CD4-positive, alpha-beta memory T cell (primary cell): ENCODE measurements around the gene GATA3. TPM values are rescaled to one million over a fixed set of nuclear protein-coding genes. Genes with fewer than 3 reads are reported as not detected.

Source experiments
- CTCF ChIA-PET: fragments of 350-600 bp; sonication (Branson Sonifier 250); formaldehyde crosslinking; loops from one replicate; lab custom pipeline; 2021; ENCODE audit warnings: inconsistent platforms; ENCODE audit not compliant: partially characterized antibody; lab: Charles Lee
- POLR2A ChIA-PET: fragments of 350-600 bp; sonication (Branson Sonifier 250); formaldehyde crosslinking; loops from one replicate; lab custom pipeline; 2021; ENCODE audit not compliant: partially characterized antibody; lab: Charles Lee
- DNase-seq, 5 donors: peaks; one replicate each; pipeline versions ENCODE4 v3.0.0 to v3.0.0-alpha.2; 2020 to 2022; ENCODE audit warnings: mixed read lengths in 1 of 5
- H3K27ac ChIP-seq: one replicate; pipeline ENCODE4 v1.7.0; 2013; ENCODE audit warnings: low read depth, low read length
- H3K27me3 ChIP-seq: 2 replicates; pipeline ENCODE4 v1.7.0; 2013; ENCODE audit warnings: mild to moderate bottlenecking, low read length, moderate library complexity; ENCODE audit not compliant: insufficient read depth
- H3K36me3 ChIP-seq: 2 replicates; pipeline ENCODE4 v1.7.0; 2013; ENCODE audit warnings: mild to moderate bottlenecking, low read length, moderate library complexity; ENCODE audit not compliant: insufficient read depth
- H3K4me1 ChIP-seq: 2 replicates; pipeline ENCODE4 v1.7.0; 2013; ENCODE audit warnings: mild to moderate bottlenecking, low read length, moderate library complexity; ENCODE audit not compliant: insufficient read depth
- H3K4me3 ChIP-seq, 2 donors: one replicate each; pipeline ENCODE4 v1.7.0; 2013; ENCODE audit warnings: low read length in 2 of 2, mild to moderate bottlenecking in 1 of 2
- H3K9me3 ChIP-seq, 2 donors: one replicate each; pipeline ENCODE4 v1.7.0; 2013; ENCODE audit warnings: low read length in 2 of 2, control low read depth in 1 of 2; ENCODE audit not compliant: control insufficient read depth in 1 of 2
- H3K27ac Mint-ChIP-seq, 7 donors: one replicate each; pipeline ENCODE4 v1.8.0; 2020 to 2021; ENCODE audit warnings: mixed read lengths in 7 of 7, mild to moderate bottlenecking in 6 of 7, inconsistent platforms in 3 of 7, moderate library complexity in 3 of 7
- H3K27me3 Mint-ChIP-seq, 2 donors: one replicate each; pipeline ENCODE4 v1.8.0; 2020 to 2021; ENCODE audit warnings: mixed read lengths in 2 of 2
- H3K36me3 Mint-ChIP-seq, 2 donors: one replicate each; pipeline ENCODE4 v1.8.0; 2020 to 2021; ENCODE audit warnings: mixed read lengths in 2 of 2, inconsistent platforms in 1 of 2, mild to moderate bottlenecking in 1 of 2
- H3K4me1 Mint-ChIP-seq, 4 donors: one replicate each; pipeline ENCODE4 v1.8.0; 2020 to 2021; ENCODE audit warnings: mixed read lengths in 4 of 4, mild to moderate bottlenecking in 1 of 4
- H3K4me3 Mint-ChIP-seq, 8 donors: one replicate each; pipeline ENCODE4 v1.8.0; 2020 to 2021; ENCODE audit warnings: mixed read lengths in 8 of 8, mild to moderate bottlenecking in 7 of 8, moderate library complexity in 6 of 8, inconsistent platforms in 3 of 8
- H3K9me3 Mint-ChIP-seq, 8 donors: one replicate each; pipeline ENCODE4 v1.8.0; 2020 to 2021; ENCODE audit warnings: mixed read lengths in 8 of 8, mild to moderate bottlenecking in 5 of 8, inconsistent platforms in 3 of 8, moderate library complexity in 1 of 8
- intact Hi-C: fragments of 100-400 bp; cut with micrococcal nuclease; formaldehyde crosslinking; loops from one replicate; pipeline ENCODE4 v1.15.1; 2023
- polyA plus RNA-seq, 2 donors: library from polyadenylated mRNA; unstranded; fragments of 300-500 nt; fragmentation: Illumina TruSeq; gene quantifications; one replicate each; pipeline ENCODE4 v1.2.3, GENCODE V29; 2021
- total RNA-seq, 2 experiments: library from RNA; stranded (reverse); gene quantifications; one replicate each; pipeline ENCODE4 v1.2.3, GENCODE V29; 2021

The GATA3 gene
- total and polyA plus RNA-seq, 4 experiments from 2014 or later, result 61.9 to 79.7 (median 64.3) TPM

DNA sequence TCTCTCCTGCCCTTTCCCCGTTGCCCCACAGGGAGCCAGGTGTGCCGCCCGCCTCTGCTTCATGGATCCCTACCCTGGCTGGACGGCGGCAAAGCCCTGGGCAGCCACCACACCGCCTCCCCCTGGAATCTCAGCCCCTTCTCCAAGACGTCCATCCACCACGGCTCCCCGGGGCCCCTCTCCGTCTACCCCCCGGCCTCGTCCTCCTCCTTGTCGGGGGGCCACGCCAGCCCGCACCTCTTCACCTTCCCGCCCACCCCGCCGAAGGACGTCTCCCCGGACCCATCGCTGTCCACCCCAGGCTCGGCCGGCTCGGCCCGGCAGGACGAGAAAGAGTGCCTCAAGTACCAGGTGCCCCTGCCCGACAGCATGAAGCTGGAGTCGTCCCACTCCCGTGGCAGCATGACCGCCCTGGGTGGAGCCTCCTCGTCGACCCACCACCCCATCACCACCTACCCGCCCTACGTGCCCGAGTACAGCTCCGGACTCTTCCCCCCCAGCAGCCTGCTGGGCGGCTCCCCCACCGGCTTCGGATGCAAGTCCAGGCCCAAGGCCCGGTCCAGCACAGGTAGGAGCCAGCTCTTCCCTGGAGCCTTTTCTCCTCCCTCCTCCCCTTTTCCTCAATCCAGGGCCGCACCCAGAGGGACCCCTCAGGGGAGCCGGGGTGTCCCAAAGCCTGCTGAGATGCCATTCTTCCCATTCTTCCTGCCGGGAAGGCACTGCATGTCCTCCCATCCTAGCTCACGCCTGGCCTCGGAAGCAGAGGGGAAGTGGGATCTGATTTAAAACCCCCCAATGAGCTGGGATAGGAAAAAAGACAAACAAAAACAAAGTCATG lies 4.0 kb downstream of the GATA3 start:
- peaks cover 38 to 85% (median 60%) of the 10 kb centered on the region in 4 donors for H3K4me1 Mint-ChIP-seq
- peaks cover 0 to 5% of the 10 kb centered on the region in 2 donors for H3K27me3 Mint-ChIP-seq
- DNase-seq, result peak in 2 of 5 donors; percentile 9 to 38
- Histone ChIP-seq H3K4me1 (peaks cover 63% of the 10 kb centered on the region), H3K4me3 (peak overlapping the region; percentile 58 to 94), H3K27me3 (no peaks in the 10 kb centered on the region), H3K36me3 (peaks cover 27% of the 10 kb centered on the region), H3K27ac (peak overlapping the region; percentile 83), H3K9me3 (no peaks in the 10 kb centered on the region)
- peaks cover 0 to 10% (median 0%) of the 10 kb centered on the region in 8 donors for H3K9me3 Mint-ChIP-seq
- CTCF ChIA-PET, result interaction anchor here (0.9 to 4.9 kb wide), 10 partner anchors 8 to 414 kb away, joined by 3 to 37 read pairs (median 4); no protein-coding TSS in a partner anchor
- H3K36me3 Mint-ChIP-seq, result peaks cover 55 to 82% of the 10 kb centered on the region in 2 donors
- POLR2A ChIA-PET, result interaction anchor here (1.0 to 8.5 kb wide), 19 partner anchors 9 to 1002 kb away, joined by 3 to 145 read pairs (median 17); no protein-coding TSS in a partner anchor
- intact Hi-C loops, result no loop called here
- H3K27ac Mint-ChIP-seq, result peak overlapping the region; percentile 95 to 99 (median 98)
- peak overlapping the region; percentile 94 to 100 (median 98) for H3K4me3 Mint-ChIP-seq

DNA sequence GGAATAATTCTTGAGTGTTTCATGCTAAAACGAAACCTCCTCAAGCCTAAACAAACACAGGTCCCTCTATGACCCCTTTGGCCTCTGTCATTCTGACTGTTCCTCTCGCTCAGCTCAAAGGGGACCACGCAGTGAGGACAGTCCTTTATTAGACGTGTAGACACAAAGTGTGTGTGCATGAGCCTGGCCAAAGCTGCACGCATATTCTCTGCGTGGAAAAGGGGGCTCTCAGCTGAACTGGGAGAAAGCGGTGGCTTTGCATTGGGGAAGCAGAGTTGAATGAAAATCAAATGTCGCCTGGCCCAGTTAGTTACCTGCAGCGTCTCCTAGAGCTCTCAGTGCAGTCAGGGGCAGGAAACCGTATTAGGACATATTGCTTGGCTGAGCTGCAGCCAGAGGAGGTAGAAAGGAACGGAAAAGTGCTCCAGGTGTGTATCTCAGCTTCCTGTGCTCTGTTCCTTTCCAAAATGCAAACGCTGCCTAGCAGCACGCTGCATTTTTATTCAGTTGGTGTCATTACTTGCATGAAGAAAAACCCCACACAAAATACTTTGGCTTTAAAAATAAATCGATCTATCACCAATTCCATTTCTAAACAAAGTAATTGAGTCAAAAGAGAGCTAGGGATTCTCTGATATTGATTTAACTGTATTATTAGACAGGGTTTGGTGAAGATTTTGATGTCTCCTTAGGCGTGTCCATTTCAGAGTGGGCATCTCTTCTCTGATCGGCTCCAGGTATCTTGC lies 4.9 kb downstream of the GATA3 start:
- peak in 4 of 5 donors; percentile 40 to 59 (median 46) for DNase-seq
- ChIA-PET POLR2A (interaction anchor here (0.8 to 8.5 kb wide), 39 partner anchors 9 to 1038 kb away, joined by 3 to 145 read pairs (median 6); no protein-coding TSS in a partner anchor), CTCF (interaction anchor here (0.6 to 4.9 kb wide), 10 partner anchors 27 to 413 kb away, joined by 3 to 37 read pairs (median 4); no protein-coding TSS in a partner anchor)
- H3K27ac ChIP-seq, result peak overlapping the region; percentile 83
- H3K4me3 ChIP-seq, result peak overlapping the region; percentile 57 to 58
- H3K9me3 ChIP-seq, result no peaks in the 10 kb centered on the region
- Mint-ChIP-seq H3K27ac (peak overlapping the region; percentile 93 to 99 (median 97)), H3K36me3 (peaks cover 64 to 86% of the 10 kb centered on the region in 2 donors), H3K4me3 (peak overlapping the region; percentile 94 to 100 (median 98)), H3K9me3 (peaks cover 0 to 10% (median 0%) of the 10 kb centered on the region in 8 donors), H3K4me1 (peaks cover 42 to 85% (median 65%) of the 10 kb centered on the region in 4 donors), H3K27me3 (peaks cover 0 to 2% of the 10 kb centered on the region in 2 donors)
- H3K4me1 ChIP-seq, result peaks cover 70% of the 10 kb centered on the region
- no peaks in the 10 kb centered on the region for H3K27me3 ChIP-seq
- peaks cover 36% of the 10 kb centered on the region for H3K36me3 ChIP-seq
- intact Hi-C loops, result no loop called here

GRCh38 chr10:8060010-8060703 lies 5.7 kb downstream of the GATA3 start:
- DNase-seq, result peak; percentile 73 to 84 (median 76)
- no peaks in the 10 kb centered on the region for H3K27me3 ChIP-seq
- Mint-ChIP-seq H3K36me3 (peaks cover 66 to 88% of the 10 kb centered on the region in 2 donors), H3K4me3 (peak overlapping the region; percentile 94 to 100 (median 98)), H3K27ac (peak overlapping the region; percentile 93 to 99 (median 97)), H3K9me3 (peaks cover 0 to 6% (median 0%) of the 10 kb centered on the region in 8 donors), H3K4me1 (peaks cover 46 to 86% (median 70%) of the 10 kb centered on the region in 4 donors), H3K27me3 (no peaks in the 10 kb centered on the region)
- H3K27ac ChIP-seq, result peak overlapping the region; percentile 83
- H3K4me1 ChIP-seq, result peaks cover 78% of the 10 kb centered on the region
- POLR2A ChIA-PET, result interaction anchor here (0.5 to 8.5 kb wide), 45 partner anchors 7 to 1037 kb away, joined by 3 to 145 read pairs (median 5); no protein-coding TSS in a partner anchor
- H3K36me3 ChIP-seq, result peaks cover 43% of the 10 kb centered on the region
- intact Hi-C loops, result loop anchor here (2.0 kb wide), 1 partner anchor 185 kb away; no protein-coding TSS in a partner anchor
- CTCF ChIA-PET, result interaction anchor here (0.6 to 4.9 kb wide), 11 partner anchors 11 to 413 kb away, joined by 3 to 37 read pairs (median 4); no protein-coding TSS in a partner anchor
- H3K9me3 ChIP-seq, result no peaks in the 10 kb centered on the region
- peak overlapping the region; percentile 57 to 58 for H3K4me3 ChIP-seq

DNA sequence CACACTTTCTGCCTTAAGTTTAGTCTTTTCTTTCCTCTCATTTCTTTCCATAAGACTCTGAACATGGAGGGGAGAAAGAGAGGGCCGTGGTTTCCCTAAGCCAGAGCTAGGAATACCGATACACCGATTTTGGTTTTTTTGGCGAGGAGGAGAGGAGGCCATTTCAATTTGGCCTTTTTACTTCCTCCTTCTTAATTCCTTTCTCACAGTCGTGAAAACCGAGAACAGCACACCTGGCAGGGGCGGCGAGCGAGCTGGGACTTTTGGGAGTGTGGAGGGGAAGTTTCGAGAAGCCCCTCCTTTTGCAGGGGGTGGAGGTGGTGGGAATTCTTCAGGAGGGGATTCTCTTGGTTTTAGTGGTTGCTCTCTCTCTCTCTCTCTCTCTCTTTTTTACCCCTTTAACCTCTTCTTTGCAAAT lies 6.2 kb downstream of the GATA3 start:
- Mint-ChIP-seq H3K27ac (peak overlapping the region; percentile 93 to 99 (median 97)), H3K36me3 (peaks cover 70 to 91% of the 10 kb centered on the region in 2 donors), H3K9me3 (peaks cover 0 to 5% (median 0%) of the 10 kb centered on the region in 8 donors), H3K4me3 (peak overlapping the region; percentile 94 to 100 (median 98)), H3K4me1 (peaks cover 50 to 91% (median 73%) of the 10 kb centered on the region in 4 donors), H3K27me3 (no peaks in the 10 kb centered on the region)
- ChIA-PET POLR2A (interaction anchor here (0.7 to 8.5 kb wide), 35 partner anchors 8 to 1037 kb away, joined by 3 to 145 read pairs (median 5); no protein-coding TSS in a partner anchor), CTCF (interaction anchor here (1.0 to 4.9 kb wide), 9 partner anchors 11 to 991 kb away, joined by 3 to 37 read pairs (median 6); no protein-coding TSS in a partner anchor)
- intact Hi-C loops, result loop anchor here (2.0 kb wide), 1 partner anchor 184 kb away; no protein-coding TSS in a partner anchor
- Histone ChIP-seq H3K9me3 (no peaks in the 10 kb centered on the region), H3K36me3 (peaks cover 43% of the 10 kb centered on the region), H3K27ac (peak overlapping the region; percentile 83), H3K27me3 (no peaks in the 10 kb centered on the region), H3K4me3 (peak overlapping the region; percentile 57 to 58), H3K4me1 (peaks cover 83% of the 10 kb centered on the region)
- DNase-seq, result peak in 3 of 5 donors; percentile 19 to 43 (median 19)

DNA sequence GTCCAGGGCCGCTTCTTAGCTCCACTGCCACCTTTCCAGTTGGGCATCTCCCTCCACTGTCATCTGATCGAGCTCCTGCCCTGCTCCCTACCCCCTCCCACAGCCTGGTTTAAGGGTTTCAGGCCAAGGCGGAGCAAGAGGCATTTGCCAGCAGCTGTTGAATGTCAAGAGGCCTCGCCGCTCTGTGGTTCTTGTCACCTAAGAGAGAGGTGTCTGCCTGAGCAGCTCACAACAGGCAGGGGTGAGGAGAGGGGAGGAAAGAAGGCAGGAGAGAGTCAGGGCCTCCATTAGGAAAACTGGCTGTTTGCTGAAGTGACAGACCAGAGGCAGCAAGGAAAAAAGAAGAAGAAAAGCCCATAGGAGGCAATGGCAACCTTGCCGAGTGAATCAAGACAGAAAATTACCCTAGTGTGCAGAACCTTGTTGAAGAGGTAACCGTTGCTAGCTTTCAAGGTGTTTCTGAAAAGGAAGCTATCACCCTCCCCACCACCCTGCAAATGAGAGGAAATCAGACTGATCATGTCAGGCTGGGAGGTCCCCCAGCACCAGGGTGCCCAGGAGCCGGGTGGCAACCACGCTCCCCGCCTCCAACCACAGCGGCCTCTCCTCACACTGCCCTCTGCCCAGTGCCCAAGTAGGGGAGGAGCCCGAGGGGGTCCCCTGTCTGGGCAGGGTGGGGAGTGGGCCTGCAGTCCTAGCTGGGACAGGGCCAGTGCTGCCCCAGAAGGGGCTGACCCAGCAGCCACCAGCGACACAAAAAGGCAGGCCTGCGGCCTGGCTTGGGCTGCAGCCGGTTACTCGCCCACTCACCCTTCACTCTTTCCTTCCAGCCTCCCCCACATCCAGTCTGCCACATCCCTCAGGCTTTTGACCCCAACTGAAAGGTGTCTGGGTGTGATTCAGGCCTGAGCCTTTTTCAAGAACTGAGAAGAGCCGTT lies 7.1 kb downstream of the GATA3 start:
- intact Hi-C loops, result loop anchor here (2.0 kb wide), 1 partner anchor 183 kb away; no protein-coding TSS in a partner anchor
- CTCF ChIA-PET, result interaction anchor here (1.0 to 4.9 kb wide), 11 partner anchors 9 to 990 kb away, joined by 3 to 37 read pairs (median 4); no protein-coding TSS in a partner anchor
- POLR2A ChIA-PET, result interaction anchor here (0.7 to 8.5 kb wide), 25 partner anchors 8 to 1036 kb away, joined by 3 to 145 read pairs (median 13); partner anchors contain the start of gene GATA3
- Mint-ChIP-seq H3K9me3 (peaks cover 0 to 2% (median 0%) of the 10 kb centered on the region in 8 donors), H3K36me3 (peaks cover 75 to 94% of the 10 kb centered on the region in 2 donors), H3K27ac (peak overlapping the region; percentile 93 to 99 (median 97)), H3K27me3 (no peaks in the 10 kb centered on the region), H3K4me3 (peak overlapping the region; percentile 94 to 100 (median 98)), H3K4me1 (peaks cover 56 to 97% (median 80%) of the 10 kb centered on the region in 4 donors)
- Histone ChIP-seq H3K4me3 (peak overlapping the region; percentile 57 to 58), H3K36me3 (peaks cover 49% of the 10 kb centered on the region), H3K9me3 (no peaks in the 10 kb centered on the region), H3K27ac (peak overlapping the region; percentile 83), H3K4me1 (peaks cover 91% of the 10 kb centered on the region), H3K27me3 (no peaks in the 10 kb centered on the region)
- DNase-seq, result peak; percentile 64 to 80 (median 69)
